Immature natural killer cell (primary cell): ENCODE results near the gene SUSD5. TPM values are rescaled to one million over a fixed set of nuclear protein-coding genes. Genes with fewer than 3 reads are reported as not detected.
"Not testable (repeated sequence)": the region's sequence is repeated elsewhere in the genome, so short reads cannot be mapped to it uniquely, and the experiment has no call there.

Source experiments
- DNase-seq, 3 donors: peaks; one replicate each; pipeline ENCODE4 v3.0.0; 2022; ENCODE audit warnings: mixed read lengths in 1 of 3
- H3K27ac Mint-ChIP-seq, 6 donors: one replicate each; pipeline ENCODE4 v1.8.0; 2020; ENCODE audit warnings: mixed read lengths in 6 of 6, mild to moderate bottlenecking in 5 of 6, inconsistent platforms in 4 of 6, moderate library complexity in 3 of 6
- H3K27me3 Mint-ChIP-seq, 3 donors: one replicate each; pipeline ENCODE4 v1.8.0; 2020 to 2021; ENCODE audit warnings: low read depth in 3 of 3, mild to moderate bottlenecking in 3 of 3, mixed read lengths in 3 of 3, moderate library complexity in 3 of 3, inconsistent platforms in 1 of 3
- H3K36me3 Mint-ChIP-seq, 3 donors: one replicate each; pipeline ENCODE4 v1.8.0; 2020; ENCODE audit warnings: mixed read lengths in 3 of 3, inconsistent platforms in 2 of 3, mild to moderate bottlenecking in 2 of 3
- H3K4me1 Mint-ChIP-seq, 2 donors: one replicate each; pipeline ENCODE4 v1.8.0; 2020; ENCODE audit warnings: inconsistent platforms in 2 of 2, mild to moderate bottlenecking in 2 of 2, mixed read lengths in 2 of 2, moderate library complexity in 1 of 2
- H3K4me3 Mint-ChIP-seq, 5 donors: one replicate each; pipeline ENCODE4 v1.8.0; 2020; ENCODE audit warnings: mild to moderate bottlenecking in 5 of 5, mixed read lengths in 5 of 5, inconsistent platforms in 3 of 5, moderate library complexity in 3 of 5
- H3K9me3 Mint-ChIP-seq, 6 donors: one replicate each; pipeline ENCODE4 v1.8.0; 2020; ENCODE audit warnings: mild to moderate bottlenecking in 6 of 6, mixed read lengths in 6 of 6, inconsistent platforms in 4 of 6, moderate library complexity in 3 of 6
- polyA plus RNA-seq, 3 donors: library from polyadenylated mRNA; unstranded; fragments of 300-500 nt; fragmentation: Illumina TruSeq; gene quantifications; one replicate each; pipeline ENCODE4 v1.2.3, GENCODE V29; 2021

Gene SUSD5
- polyA plus RNA-seq, 3 donors from 2014 or later = not detected

- Mint-ChIP-seq H3K4me1 (peaks cover 24 to 41% of the 10 kb centered on the region in 2 donors), H3K27ac (peak within 1 kb of the TSS in 5 of 6 donors; percentile 73 to 87 (median 85)), H3K4me3 (peak within 1 kb of the TSS; percentile 87 to 88 (median 88)), H3K27me3 (peaks cover 2 to 3% (median 2%) of the 10 kb centered on the region in 3 donors), H3K36me3 (no peaks in the 10 kb centered on the region), H3K9me3 (no peaks in the 10 kb centered on the region)
- DNase-seq = peak; percentile 80 to 86 (median 83)
Measured at GRCh38 chr3:33113772-33114621, 104.6 kb downstream of the SUSD5 start, which contains the start of gene CRTAP. Gene CRTAP, plus strand, starts transcription at chr3:33114014. Its CDS starts 64 bp downstream, at chr3:33114078.

DNA sequence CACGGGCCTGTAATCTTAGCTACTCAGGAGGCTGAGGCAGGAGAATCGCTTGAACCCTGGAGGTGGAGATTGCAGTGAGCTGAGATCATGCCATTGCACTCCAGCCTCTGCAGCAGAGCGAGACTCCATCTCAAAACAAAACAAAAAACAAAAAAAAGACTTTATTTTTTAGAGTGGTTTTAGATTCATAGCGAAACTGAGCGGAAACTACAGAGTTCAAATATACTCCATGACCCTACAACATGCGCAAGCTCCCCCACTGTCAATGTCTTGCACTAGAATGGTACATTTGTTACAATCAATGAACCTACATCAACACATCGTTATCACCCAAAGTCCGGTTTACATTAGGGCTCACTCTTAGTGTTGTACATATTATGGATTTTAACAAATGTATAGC lies 107.0 kb downstream of the SUSD5 start:
- no peak for DNase-seq
- Mint-ChIP-seq H3K27me3 (peaks cover 2 to 7% (median 4%) of the 10 kb centered on the region in 3 donors), H3K4me1 (peaks cover 24 to 41% of the 10 kb centered on the region in 2 donors), H3K4me3 (no peak overlapping the region), H3K9me3 (no peaks in the 10 kb centered on the region), H3K36me3 (no peaks in the 10 kb centered on the region), H3K27ac (no peak overlapping the region)

- peaks cover 2 to 13% (median 4%) of the 10 kb centered on the region in 3 donors for H3K27me3 Mint-ChIP-seq
- H3K36me3 Mint-ChIP-seq, H3K4me3 Mint-ChIP-seq, DNase-seq, H3K4me1 Mint-ChIP-seq, H3K27ac Mint-ChIP-seq, H3K9me3 Mint-ChIP-seq: not testable (repeated sequence)
Measured at GRCh38 chr3:33106854-33107253, 111.8 kb downstream of the SUSD5 start.

DNA sequence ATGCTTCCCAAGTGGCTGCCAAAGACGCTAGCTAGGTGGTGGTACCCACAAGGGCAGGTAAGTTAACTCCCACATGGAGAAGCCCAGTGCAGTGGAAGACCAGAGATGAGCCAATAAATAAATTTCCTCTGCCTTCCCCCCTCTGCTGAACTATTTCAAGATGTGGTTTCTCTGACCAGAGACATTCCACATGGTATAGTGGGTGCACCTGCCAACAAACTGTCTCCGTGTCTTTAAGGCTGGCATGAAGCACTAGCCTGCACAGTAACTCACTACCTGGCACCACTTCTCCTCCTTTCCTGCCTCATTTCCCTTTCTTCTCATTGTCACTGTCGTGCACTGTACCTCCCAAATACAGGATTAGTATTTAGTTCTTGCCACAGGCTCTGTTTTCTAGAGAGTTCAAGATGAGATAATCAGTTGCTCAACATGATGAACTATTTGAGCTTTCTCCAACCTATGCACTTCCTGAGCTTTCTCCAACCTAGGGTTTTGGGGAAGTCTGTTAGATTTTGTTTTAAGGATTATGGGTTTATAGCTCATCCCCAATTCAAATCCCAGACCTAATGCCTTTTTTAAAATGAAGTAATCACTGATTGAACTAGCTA lies 113.2 kb downstream of the SUSD5 start:
- DNase-seq = no peak
- H3K36me3 Mint-ChIP-seq = no peaks in the 10 kb centered on the region
- no peak overlapping the region for H3K27ac Mint-ChIP-seq
- H3K9me3 Mint-ChIP-seq = no peaks in the 10 kb centered on the region
- no peak overlapping the region for H3K4me3 Mint-ChIP-seq
- peaks cover 2 to 13% (median 4%) of the 10 kb centered on the region in 3 donors for H3K27me3 Mint-ChIP-seq
- H3K4me1 Mint-ChIP-seq = no peaks in the 10 kb centered on the region

GRCh38 chr3:33104803-33105202 lies 113.8 kb downstream of the SUSD5 start:
- H3K36me3 Mint-ChIP-seq = no peaks in the 10 kb centered on the region
- no peak overlapping the region for H3K27ac Mint-ChIP-seq
- DNase-seq = no peak
- no peak overlapping the region for H3K4me3 Mint-ChIP-seq
- H3K4me1 Mint-ChIP-seq = no peaks in the 10 kb centered on the region
- peaks cover 2 to 12% (median 4%) of the 10 kb centered on the region in 3 donors for H3K27me3 Mint-ChIP-seq
- no peaks in the 10 kb centered on the region for H3K9me3 Mint-ChIP-seq

- H3K4me3 Mint-ChIP-seq = no peak overlapping the region
- peaks cover 2 to 12% (median 2%) of the 10 kb centered on the region in 3 donors for H3K27me3 Mint-ChIP-seq
- no peaks in the 10 kb centered on the region for H3K9me3 Mint-ChIP-seq
Measured at GRCh38 chr3:33103480-33103879, 115.1 kb downstream of the SUSD5 start.

GRCh38 chr3:33103034-33103433 lies 115.6 kb downstream of the SUSD5 start:
- Mint-ChIP-seq H3K36me3 (no peaks in the 10 kb centered on the region), H3K9me3 (no peaks in the 10 kb centered on the region), H3K27me3 (peaks cover 2 to 12% (median 2%) of the 10 kb centered on the region in 3 donors), H3K27ac (no peak overlapping the region), H3K4me1 (no peaks in the 10 kb centered on the region), H3K4me3 (no peak overlapping the region)
- no peak for DNase-seq

More at GRCh38 chr3:33103480-33103879, 115.1 kb downstream of the SUSD5 start:
- Mint-ChIP-seq H3K36me3 (no peaks in the 10 kb centered on the region), H3K27ac (no peak overlapping the region), H3K4me1 (no peaks in the 10 kb centered on the region)
- no peak for DNase-seq

DNA sequence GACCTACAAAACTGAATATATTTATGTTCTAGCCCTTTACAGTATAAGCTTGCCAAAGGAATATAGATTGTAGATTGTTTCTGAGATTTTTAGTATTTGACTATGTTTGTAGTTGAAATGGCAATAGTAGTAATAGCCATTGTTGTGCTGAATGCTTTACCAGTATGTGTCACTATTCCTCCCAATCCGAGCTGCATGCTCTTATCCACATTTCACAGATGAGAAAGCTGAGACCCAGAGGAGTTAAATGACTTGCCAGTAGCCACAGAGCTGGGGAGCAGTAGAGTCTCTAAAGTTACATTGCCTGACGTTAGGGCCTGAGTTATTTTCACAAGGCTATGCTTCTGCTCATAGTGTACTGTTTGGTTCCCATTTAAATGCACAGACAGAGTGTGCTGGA lies 118.4 kb downstream of the SUSD5 start:
- H3K27ac Mint-ChIP-seq = no peak overlapping the region
- DNase-seq = no peak
- H3K27me3 Mint-ChIP-seq = peaks cover 4 to 8% (median 5%) of the 10 kb centered on the region in 3 donors
- H3K36me3 Mint-ChIP-seq = no peaks in the 10 kb centered on the region
- no peaks in the 10 kb centered on the region for H3K9me3 Mint-ChIP-seq
- H3K4me1 Mint-ChIP-seq = peaks cover 14 to 18% of the 10 kb centered on the region in 2 donors
- H3K4me3 Mint-ChIP-seq = no peak overlapping the region

Other genes with a start within 250 kb of the SUSD5 start
- gene GLB1, start 121.7 kb downstream of the SUSD5 start, polyA plus RNA-seq = 10 to 100 TPM; 36.8 to 60.0 (median 47.2) TPM
- 1 to 10 TPM in 1 of 3 donors, under 1 TPM in 1, not detected in 1; 0.10 to 2.2 TPM for gene TMPPE, start 121.7 kb downstream of the SUSD5 start, polyA plus RNA-seq
- 100 to 1,000 TPM in 1 of 3 donors, 10 to 100 TPM in 2; 57.8 to 102 (median 58.7) TPM for gene CRTAP, start 104.8 kb downstream of the SUSD5 start, polyA plus RNA-seq
- under 1 TPM in 2 of 3 donors, not detected in 1; 0.07 to 0.11 TPM for gene FBXL2, start 58.6 kb upstream of the SUSD5 start, polyA plus RNA-seq
- gene UBP1, start 221.6 kb upstream of the SUSD5 start, polyA plus RNA-seq = 10 to 100 TPM in 2 of 3 donors, 1 to 10 TPM in 1; 9.5 to 12.4 (median 10.3) TPM